Epidermal melanocyte (primary cell): ENCODE results near the gene PCYT2.
"Not testable (repeated sequence)": the region's sequence is repeated elsewhere in the genome, so short reads cannot be mapped to it uniquely, and the experiment has no call there.

Source experiments
- DNase-seq: peaks from one replicate; pipeline ENCODE4 v3.0.0; 2011; ENCODE audit warnings: low spot score; ENCODE audit not compliant: insufficient read length

Gene PCYT2

GRCh38 chr17:81911277-81911961, at the start of gene PCYT2:
TSS of gene PCYT2 (minus strand) at chr17:81911399. CDS start at chr17:81911355, 44 bp downstream.
- DNase-seq: peak; percentile 100

- DNase-seq: no peak
These were observed 49.1 kb upstream of the PCYT2 start for GRCh38 chr17:81960130-81960958.

- peak; percentile 64 for DNase-seq
These were observed 48.3 kb upstream of the PCYT2 start for GRCh38 chr17:81959362-81960129.

GRCh38 chr17:81958633-81959342, 47.6 kb upstream of the PCYT2 start:
- DNase-seq: no peak

- no peak for DNase-seq
These were observed 46.7 kb upstream of the PCYT2 start for GRCh38 chr17:81957691-81958432.

GRCh38 chr17:81956607-81957589, 45.7 kb upstream of the PCYT2 start:
- no peak for DNase-seq

- no peak for DNase-seq
These were observed 44.8 kb upstream of the PCYT2 start for GRCh38 chr17:81955756-81956544.

DNA sequence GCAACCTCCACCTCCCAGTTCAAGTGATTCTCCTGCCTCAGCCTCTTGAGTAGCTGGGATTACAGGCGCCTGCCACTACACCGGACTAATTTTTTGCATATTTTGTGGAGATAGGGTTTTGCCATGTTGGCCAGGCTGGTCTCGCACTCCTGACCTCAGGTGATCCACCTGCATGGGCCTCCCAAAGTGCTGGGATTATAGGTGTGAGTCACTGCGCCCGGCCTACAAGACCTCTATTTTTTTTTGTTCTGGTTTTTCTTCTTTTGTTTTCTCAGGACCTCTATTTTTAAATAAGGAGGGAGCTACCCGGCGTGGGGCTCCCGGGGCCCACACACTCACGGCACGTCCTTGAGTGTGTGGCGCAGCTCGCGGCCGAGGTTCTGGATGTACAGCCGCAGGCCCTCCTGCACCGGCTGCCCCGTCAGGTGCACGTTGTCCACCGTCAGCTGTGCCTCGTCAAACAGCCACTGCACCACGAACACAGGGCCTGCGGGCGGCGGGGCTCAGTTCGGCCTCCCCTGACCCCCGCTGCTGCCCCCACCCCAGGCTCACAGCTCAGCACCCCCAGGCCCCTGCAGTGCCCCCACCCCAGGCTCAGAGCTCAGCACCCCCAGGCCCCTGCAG, 44.0 kb upstream of the PCYT2 start:
- no peak for DNase-seq

GRCh38 chr17:81954131-81955057, 43.2 kb upstream of the PCYT2 start:
- DNase-seq: no peak

DNA sequence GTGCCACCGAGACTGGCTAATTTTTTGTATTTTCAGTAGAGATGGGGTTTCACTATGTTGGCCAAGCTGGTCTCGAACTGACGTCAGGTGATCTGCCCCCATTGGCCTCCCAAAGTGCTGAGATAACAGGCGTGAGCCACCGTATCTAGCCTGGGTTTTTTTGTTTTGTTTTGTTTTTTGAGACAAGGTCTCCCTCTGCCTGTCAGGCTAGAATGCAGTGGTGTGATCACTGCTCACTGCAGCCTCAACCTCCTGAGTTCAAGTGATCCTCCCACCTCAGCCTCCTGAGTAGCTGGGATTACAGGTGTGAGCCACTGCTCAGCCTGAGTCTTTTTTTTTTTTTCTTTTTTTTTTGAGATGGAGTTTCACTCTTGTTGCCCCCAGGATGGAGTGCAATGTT, 42.2 kb upstream of the PCYT2 start:
- not testable (repeated sequence) for DNase-seq

DNA sequence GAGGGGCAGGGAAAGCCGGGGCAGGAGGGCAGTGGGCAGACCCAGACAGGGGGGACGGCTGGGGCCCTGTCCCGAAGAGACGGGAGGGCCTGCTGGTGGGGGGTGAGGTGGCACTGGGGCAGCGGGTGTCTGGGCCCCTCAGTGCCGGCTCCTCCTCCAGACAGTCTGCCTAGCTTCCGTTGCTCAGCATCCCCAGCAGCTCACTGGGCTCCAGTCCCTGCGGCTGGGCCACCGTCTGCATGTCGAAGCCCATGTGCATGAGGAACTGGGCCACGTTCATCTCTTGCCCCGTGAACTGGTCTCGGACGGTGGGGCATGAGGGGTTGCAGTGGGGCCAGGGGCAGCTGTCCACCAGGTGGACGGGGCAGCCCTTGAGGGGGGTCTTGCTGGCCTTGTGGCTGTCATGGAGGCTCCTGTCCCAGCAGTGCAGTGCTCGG, 41.6 kb upstream of the PCYT2 start:
- no peak for DNase-seq

- DNase-seq: no peak
These were observed 40.8 kb upstream of the PCYT2 start for GRCh38 chr17:81951785-81952684.

- DNase-seq: no peak
These were observed 39.3 kb upstream of the PCYT2 start for GRCh38 chr17:81950501-81950900.

GRCh38 chr17:81948635-81949378, 37.6 kb upstream of the PCYT2 start:
- no peak for DNase-seq

- no peak for DNase-seq
These were observed 36.0 kb upstream of the PCYT2 start, which contains the start of gene MYADML2 for GRCh38 chr17:81947189-81947588. TSS of gene MYADML2 (minus strand) at chr17:81947233. CDS start at chr17:81941741, 5,492 bp downstream.
